Esophagus squamous epithelium (tissue), 4 donors: Measurements from ENCODE around the gene GMPR2.

ENCODE experiments used
- CTCF ChIP-seq, 6 experiments: fragments of 450-650 bp in 4 of 6; fragments of 200-600 bp in 2 of 6; sonication (generic) in 2 of 6; IDR thresholded peaks; one replicate each; pipeline ENCODE4 v1.5.1; 2016 to 2019; ENCODE audit warnings: antibody characterized with exemption in 6 of 6, mild to moderate bottlenecking in 4 of 6, moderate library complexity in 4 of 6
- POLR2A ChIP-seq, 4 donors: fragments of 450-650 bp; IDR thresholded peaks; one replicate each; pipeline ENCODE4 v1.6.1; 2017; ENCODE audit warnings: antibody characterized with exemption in 4 of 4, mild to moderate bottlenecking in 4 of 4, moderate library complexity in 3 of 4

- no peak for TF ChIP-seq CTCF (IDR thresholded peaks at IDR 0.05)
- TF ChIP-seq POLR2A (IDR thresholded peaks at IDR 0.05): no peak
Observed at GRCh38 chr14:24285351-24285750, 52.6 kb downstream of the GMPR2 start.
